MM.1S (cell line): ENCODE measurements around the gene BAG3.

Experiments used
- DNase-seq: peaks from one replicate; pipeline ENCODE4 v3.0.0-alpha.2; 2015
- H2AFZ ChIP-seq: fragments of 300-600 bp; sonication (generic); 2 replicates; pipeline ENCODE4 v1.6.0; 2016; ENCODE audit warnings: antibody characterized with exemption, low read length
- H3F3A ChIP-seq: fragments of 300-600 bp; sonication (generic); 2 replicates; pipeline ENCODE4 v1.6.1; 2016; ENCODE audit warnings: mild to moderate bottlenecking, antibody characterized with exemption, low read length, moderate library complexity, mixed read lengths; ENCODE audit not compliant: insufficient read depth
- H3K27ac ChIP-seq: fragments of 300-600 bp; sonication (generic); 2 replicates; pipeline ENCODE4 v1.5.1; 2016; ENCODE audit warnings: mild to moderate bottlenecking, low read length
- H3K27me3 ChIP-seq: fragments of 300-600 bp; sonication (generic); replicated peaks from 2 replicates; pipeline ENCODE4 v1.6.0; 2016; ENCODE audit warnings: low read length; ENCODE audit not compliant: insufficient read depth
- H3K36me3 ChIP-seq: fragments of 300-600 bp; sonication (generic); replicated peaks from 2 replicates; pipeline ENCODE4 v1.6.1; 2016; ENCODE audit warnings: mild to moderate bottlenecking, low read length, mixed read lengths; ENCODE audit not compliant: insufficient read depth
- H3K4me1 ChIP-seq: fragments of 300-600 bp; sonication (generic); 2 replicates; pipeline ENCODE4 v1.6.1; 2016; ENCODE audit warnings: low read length, mixed read lengths
- H3K4me2 ChIP-seq: fragments of 300-600 bp; sonication (generic); 2 replicates; pipeline ENCODE4 v1.6.0; 2016; ENCODE audit warnings: low read depth, low read length
- H3K4me3 ChIP-seq: fragments of 300-600 bp; sonication (generic); 2 replicates; pipeline ENCODE4 v1.5.1; 2016; ENCODE audit warnings: low read length, mixed read lengths
- H3K79me2 ChIP-seq: fragments of 300-600 bp; sonication (generic); 2 replicates; pipeline ENCODE4 v1.6.1; 2016; ENCODE audit warnings: mixed run types, low read length, mixed read lengths
- H3K9ac ChIP-seq: fragments of 300-600 bp; sonication (generic); 2 replicates; pipeline ENCODE4 v1.6.1; 2016; ENCODE audit warnings: low read length, mixed read lengths
- H3K9me2 ChIP-seq: fragments of 300-600 bp; sonication (generic); replicated peaks from 2 replicates; pipeline ENCODE4 v1.6.1; 2016; ENCODE audit warnings: mild to moderate bottlenecking, low read length, mixed read lengths; ENCODE audit not compliant: insufficient read depth
- H3K9me3 ChIP-seq: fragments of 300-600 bp; sonication (generic); replicated peaks from 2 replicates; pipeline ENCODE4 v1.6.1; 2016; ENCODE audit warnings: mild to moderate bottlenecking, low read length, mixed read lengths; ENCODE audit not compliant: insufficient read depth
- H4K20me1 ChIP-seq: fragments of 300-600 bp; sonication (generic); 2 replicates; pipeline ENCODE4 v1.6.1; 2016; ENCODE audit warnings: mild to moderate bottlenecking, low read length, moderate library complexity, mixed read lengths; ENCODE audit not compliant: insufficient read depth
- EZH2 ChIP-seq: fragments of 300-600 bp; sonication (generic); optimal IDR thresholded peaks from 2 replicates; pipeline ENCODE3; 2017; ENCODE audit warnings: low read depth, mild to moderate bottlenecking, antibody characterized with exemption, low read length, mixed read lengths
- EZH2phosphoT487 ChIP-seq: fragments of 300-600 bp; sonication (generic); IDR thresholded peaks from 2 replicates; pipeline ENCODE4 v1.6.1; 2018; ENCODE audit warnings: antibody characterized with exemption, low read length
- TF ChIP-seq, protein P1 (sequence below): fragments of 300-600 bp; sonication (generic); IDR thresholded peaks from 2 replicates; pipeline ENCODE4 v1.5.1; 2016; ENCODE audit warnings: antibody characterized with exemption, low read length, mixed read lengths

The BAG3 gene

DNA sequence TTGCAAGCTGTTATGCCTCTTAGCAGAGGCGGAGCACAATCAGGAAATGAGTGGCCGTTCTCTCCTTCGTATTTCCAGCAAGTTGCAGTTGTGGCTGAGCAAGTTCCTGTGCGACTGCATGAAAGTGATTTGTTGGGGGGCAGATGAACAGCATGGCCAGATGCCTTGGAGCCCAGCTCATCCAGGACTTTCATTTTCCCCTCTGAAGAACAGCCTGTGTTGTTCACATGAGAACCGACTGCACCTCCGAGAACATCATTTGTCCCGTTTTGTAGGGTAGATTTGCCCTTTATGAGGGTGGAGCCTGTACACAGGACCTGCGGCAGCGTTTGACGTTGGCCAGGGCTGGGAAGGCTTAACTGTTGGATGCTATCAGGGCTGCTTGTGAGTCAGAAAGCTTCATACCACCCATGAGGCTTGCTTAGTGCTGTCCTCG, 4.4 kb downstream of the BAG3 start:
- H3K4me3 ChIP-seq = no peak overlapping the region
- peaks cover 6% of the 10 kb centered on the region; the same call in 1 of the 2 replicates for H3K4me1 ChIP-seq
- no peak overlapping the region for H2AFZ ChIP-seq
- no peaks in the 10 kb centered on the region for H3K36me3 ChIP-seq
- TF ChIP-seq EZH2phosphoT487 = no peak
- TF ChIP-seq, protein P1, sequence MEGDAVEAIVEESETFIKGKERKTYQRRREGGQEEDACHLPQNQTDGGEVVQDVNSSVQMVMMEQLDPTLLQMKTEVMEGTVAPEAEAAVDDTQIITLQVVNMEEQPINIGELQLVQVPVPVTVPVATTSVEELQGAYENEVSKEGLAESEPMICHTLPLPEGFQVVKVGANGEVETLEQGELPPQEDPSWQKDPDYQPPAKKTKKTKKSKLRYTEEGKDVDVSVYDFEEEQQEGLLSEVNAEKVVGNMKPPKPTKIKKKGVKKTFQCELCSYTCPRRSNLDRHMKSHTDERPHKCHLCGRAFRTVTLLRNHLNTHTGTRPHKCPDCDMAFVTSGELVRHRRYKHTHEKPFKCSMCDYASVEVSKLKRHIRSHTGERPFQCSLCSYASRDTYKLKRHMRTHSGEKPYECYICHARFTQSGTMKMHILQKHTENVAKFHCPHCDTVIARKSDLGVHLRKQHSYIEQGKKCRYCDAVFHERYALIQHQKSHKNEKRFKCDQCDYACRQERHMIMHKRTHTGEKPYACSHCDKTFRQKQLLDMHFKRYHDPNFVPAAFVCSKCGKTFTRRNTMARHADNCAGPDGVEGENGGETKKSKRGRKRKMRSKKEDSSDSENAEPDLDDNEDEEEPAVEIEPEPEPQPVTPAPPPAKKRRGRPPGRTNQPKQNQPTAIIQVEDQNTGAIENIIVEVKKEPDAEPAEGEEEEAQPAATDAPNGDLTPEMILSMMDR = no peak
- no peak for TF ChIP-seq EZH2
- H4K20me1 ChIP-seq = no peaks in the 10 kb centered on the region
- H3K9me3 ChIP-seq = no peaks in the 10 kb centered on the region
- no peaks in the 10 kb centered on the region for H3K9me2 ChIP-seq
- no peak for DNase-seq
- H3K27me3 ChIP-seq = no peaks in the 10 kb centered on the region
- H3F3A ChIP-seq = peaks cover 7% of the 10 kb centered on the region
- no peak overlapping the region for H3K4me2 ChIP-seq
- no peak overlapping the region for H3K27ac ChIP-seq
- H3K9ac ChIP-seq = no peak overlapping the region
- peaks cover 89% of the 10 kb centered on the region for H3K79me2 ChIP-seq

DNA sequence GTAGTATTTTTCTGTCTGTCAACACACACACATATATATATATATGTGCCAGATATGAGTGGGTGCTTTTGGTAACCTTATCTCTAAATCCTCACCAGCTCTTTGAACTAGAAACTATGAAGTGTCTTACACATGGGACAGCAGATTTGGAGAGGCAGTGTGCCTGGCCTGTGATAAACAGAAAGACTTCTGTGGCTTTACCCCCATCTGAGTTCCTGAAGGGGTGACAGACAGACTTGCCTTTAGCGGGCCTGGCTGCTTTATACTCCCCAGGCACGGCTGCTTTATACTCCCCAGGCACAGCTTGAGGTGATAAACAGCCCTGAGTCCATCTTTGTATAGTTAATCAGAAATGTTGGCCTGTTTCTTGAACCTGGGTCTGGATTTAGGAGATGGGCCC, 5.6 kb downstream of the BAG3 start:
- TF ChIP-seq, protein P1 = no peak
- TF ChIP-seq EZH2 (no peak), EZH2phosphoT487 (no peak)
- Histone ChIP-seq H3K9me3 (no peaks in the 10 kb centered on the region), H3K27me3 (no peaks in the 10 kb centered on the region), H3K4me1 (peaks cover 6% of the 10 kb centered on the region; the same call in 1 of the 2 replicates), H3K27ac (no peak overlapping the region), H3K4me3 (no peak overlapping the region), H3F3A (peaks cover 5% of the 10 kb centered on the region; the same call in 1 of the 2 replicates), H3K36me3 (no peaks in the 10 kb centered on the region), H2AFZ (no peak overlapping the region), H4K20me1 (no peaks in the 10 kb centered on the region), H3K79me2 (peaks cover 94% of the 10 kb centered on the region), H3K9me2 (no peaks in the 10 kb centered on the region), H3K9ac (no peak overlapping the region), H3K4me2 (no peak overlapping the region)
- no peak for DNase-seq

DNA sequence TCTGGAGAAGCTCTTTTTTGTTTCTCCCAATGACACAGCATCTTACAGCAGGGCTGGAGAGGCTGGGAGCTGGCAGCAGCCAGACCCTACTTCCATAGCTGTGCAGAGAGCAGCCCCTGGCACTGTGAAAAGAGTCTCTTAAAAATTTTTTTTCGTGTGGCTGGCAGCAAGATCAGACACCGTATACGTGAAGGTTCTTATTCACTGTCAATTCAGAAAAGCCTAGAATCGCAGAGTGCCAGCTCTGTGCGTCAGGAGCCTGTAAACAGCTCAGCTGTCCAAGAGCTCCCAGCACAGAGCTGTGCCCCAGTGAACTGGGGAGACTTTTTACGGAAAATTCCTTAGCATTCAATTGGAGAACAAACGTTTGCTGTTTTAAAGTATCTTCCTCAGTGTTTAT, 6.5 kb downstream of the BAG3 start:
- H2AFZ ChIP-seq = no peak overlapping the region
- peaks cover 4% of the 10 kb centered on the region; the same call in 1 of the 2 replicates for H3F3A ChIP-seq
- no peaks in the 10 kb centered on the region for H3K27me3 ChIP-seq
- no peak overlapping the region for H3K27ac ChIP-seq
- no peak for DNase-seq
- TF ChIP-seq EZH2 (no peak), EZH2phosphoT487 (no peak)
- TF ChIP-seq, protein P1 = no peak
- no peaks in the 10 kb centered on the region for H3K9me3 ChIP-seq
- no peak overlapping the region for H3K9ac ChIP-seq
- peaks cover 6% of the 10 kb centered on the region; the same call in 1 of the 2 replicates for H3K4me1 ChIP-seq
- no peaks in the 10 kb centered on the region for H4K20me1 ChIP-seq
- no peaks in the 10 kb centered on the region for H3K9me2 ChIP-seq
- no peak overlapping the region for H3K4me2 ChIP-seq
- no peak overlapping the region for H3K4me3 ChIP-seq
- no peaks in the 10 kb centered on the region for H3K36me3 ChIP-seq
- peaks cover 93% of the 10 kb centered on the region for H3K79me2 ChIP-seq
